ENCODE data around the gene PNPLA4.

GRCh38 chrX:7876957-7877356 lies 50.3 kb downstream of the PNPLA4 start:
- TF ChIP-seq POLR2A (IDR thresholded peaks at IDR 0.05): no peak
- TF ChIP-seq CTCF (IDR thresholded peaks at IDR 0.05): no peak
- TF ChIP-seq POLR2AphosphoS5 (IDR thresholded peaks at IDR 0.05): no peak
